Liver (tissue), 3 donors: Measurements from ENCODE around the gene ILKAP.

ENCODE experiments used
- CTCF ChIP-seq: fragments of 150-350 bp; IDR thresholded peaks from 2 replicates; pipeline ENCODE4 v1.5.1; 2017; ENCODE audit warnings: improper control_type of control experiment, low read depth, low read length; ENCODE audit not compliant: missing input control
- EGR1 ChIP-seq, 2 donors: IDR thresholded peaks; 2 replicates each; pipeline ENCODE4 v1.6.1; 2016 to 2018; ENCODE audit warnings: antibody characterized with exemption in 2 of 2, low read depth in 2 of 2
- MAX ChIP-seq: IDR thresholded peaks from 2 replicates; pipeline ENCODE4 v1.6.1; 2016; ENCODE audit warnings: antibody characterized with exemption
- SP1 ChIP-seq: IDR thresholded peaks from 2 replicates; pipeline ENCODE4 v1.6.1; 2018; ENCODE audit warnings: antibody characterized with exemption, mild to moderate bottlenecking
- TAF1 ChIP-seq: conservative IDR thresholded peaks from 2 replicates; pipeline ENCODE4 v1.6.1; 2016; ENCODE audit warnings: antibody characterized with exemption, mild to moderate bottlenecking
- ZBTB33 ChIP-seq: IDR thresholded peaks from 2 replicates; pipeline ENCODE4 v1.6.1; 2016; ENCODE audit warnings: antibody characterized with exemption
- donor health status: healthy.
- donor health status: healthy.

- TF ChIP-seq TAF1, result no peak
- TF ChIP-seq ZBTB33, result no peak
- no peak for TF ChIP-seq CTCF
- no peak for TF ChIP-seq MAX
- no peak for TF ChIP-seq EGR1 (IDR thresholded peaks at IDR 0.05; ENCODE audit: low read depth in 2 of 2)
- TF ChIP-seq SP1, result no peak
These were observed 23.4 kb upstream of the ILKAP start for GRCh38 chr2:238226698-238227586.
